Smooth muscle cell (in vitro differentiated cells): ENCODE measurements around the gene CAMK1D. TPM values are rescaled to one million over a fixed set of nuclear protein-coding genes. Genes with fewer than 3 reads are reported as not detected.

Experiments
- DNase-seq: peaks from one replicate; lab custom pipeline; 2025; ENCODE audit not compliant: unreplicated experiment; lab: John Stamatoyannopoulos, UW
- H2AFZ ChIP-seq: fragments of 200-600 bp; sonication (generic); 2 replicates; pipeline ENCODE4 v1.6.0; 2016; ENCODE audit warnings: antibody characterized with exemption, low read depth, mild to moderate bottlenecking
- H3F3A ChIP-seq: fragments of 200-600 bp; sonication (generic); 2 replicates; pipeline ENCODE4 v1.6.0; 2017; ENCODE audit warnings: antibody characterized with exemption, low read depth
- H3K27ac ChIP-seq: fragments of 200-600 bp; sonication (generic); 2 replicates; pipeline ENCODE4 v1.5.1; 2016; ENCODE audit warnings: low read depth, mild to moderate bottlenecking
- H3K27me3 ChIP-seq: fragments of 200-600 bp; sonication (generic); 2 replicates; pipeline ENCODE4 v1.6.1; 2016; ENCODE audit warnings: low read depth, mild to moderate bottlenecking
- H3K36me3 ChIP-seq: fragments of 200-600 bp; sonication (generic); 2 replicates; pipeline ENCODE4 v1.5.1; 2016; ENCODE audit warnings: low read depth
- H3K4me1 ChIP-seq: fragments of 200-600 bp; sonication (generic); 2 replicates; pipeline ENCODE4 v1.5.1; 2016; ENCODE audit warnings: low read depth
- H3K4me2 ChIP-seq: fragments of 200-600 bp; sonication (generic); 2 replicates; pipeline ENCODE4 v1.6.0; 2016; ENCODE audit warnings: mild to moderate bottlenecking
- H3K4me3 ChIP-seq: fragments of 200-600 bp; sonication (generic); 2 replicates; pipeline ENCODE4 v1.5.1; 2016; ENCODE audit warnings: mild to moderate bottlenecking
- H3K79me2 ChIP-seq: fragments of 200-600 bp; sonication (generic); 2 replicates; pipeline ENCODE4 v1.6.0; 2016; ENCODE audit warnings: low read depth, mild to moderate bottlenecking
- H3K9ac ChIP-seq: fragments of 200-600 bp; sonication (generic); 2 replicates; pipeline ENCODE4 v1.6.0; 2016; ENCODE audit warnings: low read depth
- H3K9me3 ChIP-seq: fragments of 200-600 bp; sonication (generic); replicated peaks from 2 replicates; pipeline ENCODE4 v1.5.1; 2016; ENCODE audit warnings: low read depth
- H4K20me1 ChIP-seq: fragments of 200-600 bp; sonication (generic); 2 replicates; pipeline ENCODE4 v1.6.0; 2016; ENCODE audit warnings: low read depth
- CTCF ChIP-seq: fragments of 200-600 bp; sonication (generic); IDR thresholded peaks from 2 replicates; pipeline ENCODE4 v1.5.1; 2017; ENCODE audit warnings: borderline replicate concordance, mild to moderate bottlenecking, antibody characterized with exemption; ENCODE audit not compliant: insufficient read depth, poor library complexity, severe bottlenecking
- WGBS: methylation state at CpG from one replicate; pipeline ENCODE4 v1.1.7; 2016; ENCODE audit warnings: low lambda C conversion rate; 5-methylcytosine and 5-hydroxymethylcytosine counted together
- polyA plus RNA-seq: library from polyadenylated mRNA; unstranded; fragments of >200 nt; fragmentation: Nextera tagmentation; extraction: Ambion mirVana; gene quantifications from 2 replicates; pipeline ENCODE4 v1.2.1, GENCODE V29; 2016
- total RNA-seq: library from RNA; depleted of rRNA; stranded (reverse); fragments of >200 nt; gene quantifications from 2 replicates; pipeline ENCODE4 v1.2.3, GENCODE V29; 2014

CAMK1D gene
- total and polyA plus RNA-seq, 2 experiments from 2014 or later = 1.6 to 2.3 TPM

- Histone ChIP-seq H3K4me2 (no peak overlapping the region), H3K27me3 (no peaks in the 10 kb centered on the region), H3K4me1 (no peaks in the 10 kb centered on the region), H3K9me3 (no peaks in the 10 kb centered on the region), H4K20me1 (no peaks in the 10 kb centered on the region), H3F3A (no peaks in the 10 kb centered on the region), H3K9ac (no peak overlapping the region), H3K4me3 (no peak overlapping the region), H2AFZ (no peak overlapping the region), H3K79me2 (no peaks in the 10 kb centered on the region), H3K36me3 (no peaks in the 10 kb centered on the region), H3K27ac (no peak overlapping the region)
- WGBS = 92% methylated on average over 16 of the region's 16 CpGs
- no peak for DNase-seq
- no peak for TF ChIP-seq CTCF
Observed at GRCh38 chr10:12501841-12502525, 152.6 kb downstream of the CAMK1D start.

GRCh38 chr10:12502526-12503274 is 153.4 kb downstream of the CAMK1D start:
- no peak overlapping the region for H3K4me2 ChIP-seq
- no peaks in the 10 kb centered on the region for H4K20me1 ChIP-seq
- WGBS = 98% methylated on average over 19 of the region's 19 CpGs

GRCh38 chr10:12503311-12503710 is 154.0 kb downstream of the CAMK1D start:
- Histone ChIP-seq H3K36me3 (no peaks in the 10 kb centered on the region), H3K4me2 (no peak overlapping the region), H2AFZ (no peak overlapping the region), H3K79me2 (no peaks in the 10 kb centered on the region), H3K9me3 (no peaks in the 10 kb centered on the region), H3K27ac (no peak overlapping the region), H4K20me1 (no peaks in the 10 kb centered on the region), H3K4me1 (no peaks in the 10 kb centered on the region), H3K9ac (no peak overlapping the region), H3K27me3 (no peaks in the 10 kb centered on the region), H3F3A (no peaks in the 10 kb centered on the region), H3K4me3 (no peak overlapping the region)
- DNase-seq = no peak
- no peak for TF ChIP-seq CTCF
- WGBS = 78% methylated on average over 10 of the region's 10 CpGs

More at GRCh38 chr10:12502526-12503274, 153.4 kb downstream of the CAMK1D start:
- H3F3A ChIP-seq = no peaks in the 10 kb centered on the region
- no peak overlapping the region for H2AFZ ChIP-seq
- no peaks in the 10 kb centered on the region for H3K36me3 ChIP-seq
- no peak overlapping the region for H3K27ac ChIP-seq
- no peak for TF ChIP-seq CTCF
- DNase-seq = no peak
- H3K27me3 ChIP-seq = no peaks in the 10 kb centered on the region
- H3K4me1 ChIP-seq = no peaks in the 10 kb centered on the region
- H3K9me3 ChIP-seq = no peaks in the 10 kb centered on the region
- H3K79me2 ChIP-seq = no peaks in the 10 kb centered on the region
- H3K4me3 ChIP-seq = no peak overlapping the region
- no peak overlapping the region for H3K9ac ChIP-seq
